T-helper 22 cell (primary cell): ENCODE data around the gene CMIP.

Experiments
- DNase-seq: peaks from one replicate; pipeline ENCODE4 v3.0.0-alpha.2; 2020; ENCODE audit warnings: low read depth

Gene CMIP

GRCh38 chr16:81586977-81587625 lies 142.5 kb downstream of the CMIP start:
- DNase-seq = no peak

- DNase-seq = no peak
Measured at GRCh38 chr16:81587626-81588160, 143.1 kb downstream of the CMIP start.

GRCh38 chr16:81588326-81589081 lies 143.9 kb downstream of the CMIP start:
- no peak for DNase-seq

- DNase-seq = no peak
Measured at GRCh38 chr16:81589975-81590650, 145.5 kb downstream of the CMIP start.

GRCh38 chr16:81590714-81591544 lies 146.3 kb downstream of the CMIP start:
- DNase-seq = no peak

GRCh38 chr16:81591545-81591870 lies 146.9 kb downstream of the CMIP start:
- no peak for DNase-seq

- DNase-seq = no peak
Measured at GRCh38 chr16:81592353-81592866, 147.8 kb downstream of the CMIP start.

GRCh38 chr16:81593481-81593880 lies 148.9 kb downstream of the CMIP start:
- no peak for DNase-seq

GRCh38 chr16:81595629-81596292 lies 151.2 kb downstream of the CMIP start:
- no peak for DNase-seq

GRCh38 chr16:81597079-81597658 lies 152.6 kb downstream of the CMIP start:
- DNase-seq = no peak

- no peak for DNase-seq
Measured at GRCh38 chr16:81598083-81598482, 153.5 kb downstream of the CMIP start.

- no peak for DNase-seq
Measured at GRCh38 chr16:81599034-81599744, 154.6 kb downstream of the CMIP start.

GRCh38 chr16:81600275-81600674 lies 155.7 kb downstream of the CMIP start:
- DNase-seq = no peak

GRCh38 chr16:81601008-81601428 lies 156.4 kb downstream of the CMIP start:
- DNase-seq = no peak

- DNase-seq = no peak
Measured at GRCh38 chr16:81601601-81602255, 157.1 kb downstream of the CMIP start.

GRCh38 chr16:81602256-81602776 lies 157.7 kb downstream of the CMIP start:
- no peak for DNase-seq

- no peak for DNase-seq
Measured at GRCh38 chr16:81602792-81603191, 158.2 kb downstream of the CMIP start.

GRCh38 chr16:81604960-81605383 lies 160.4 kb downstream of the CMIP start:
- DNase-seq = no peak

GRCh38 chr16:81606039-81606438 lies 161.4 kb downstream of the CMIP start:
- no peak for DNase-seq
